SJSA1 (cell line): ENCODE measurements around the gene NOXA1. TPM values are rescaled to one million over a fixed set of nuclear protein-coding genes. Genes with fewer than 3 reads are reported as not detected.

Source experiments
- DNase-seq, 2 experiments: peaks; one replicate each; pipeline ENCODE4 v3.0.0-alpha.2; 2015 to 2020; ENCODE audit warnings: low spot score in 2 of 2, low read depth in 1 of 2
- H3K27ac ChIP-seq: fragments of 250-450 bp; sonication (Bioruptor Pico); 2 replicates; pipeline ENCODE4 v1.5.1; 2020; ENCODE audit warnings: mild to moderate bottlenecking, moderate library complexity
- H3K27me3 ChIP-seq: fragments of 250-450 bp; sonication (Bioruptor Pico); replicated peaks from 2 replicates; pipeline ENCODE4 v1.5.1; 2020; ENCODE audit warnings: mild to moderate bottlenecking, moderate library complexity
- H3K36me3 ChIP-seq: fragments of 250-450 bp; sonication (Bioruptor Pico); 2 replicates; pipeline ENCODE4 v1.5.1; 2020; ENCODE audit warnings: mild to moderate bottlenecking
- H3K4me1 ChIP-seq: fragments of 250-450 bp; sonication (Bioruptor Pico); replicated peaks from 2 replicates; pipeline ENCODE4 v1.6.1; 2021; ENCODE audit warnings: mild to moderate bottlenecking
- H3K4me3 ChIP-seq: fragments of 250-450 bp; sonication (Bioruptor Pico); 2 replicates; pipeline ENCODE4 v1.5.1; 2020; ENCODE audit warnings: mild to moderate bottlenecking
- H3K9me3 ChIP-seq: fragments of 250-450 bp; sonication (Bioruptor Pico); replicated peaks from 2 replicates; pipeline ENCODE4 v1.5.1; 2020; ENCODE audit warnings: mild to moderate bottlenecking
- total RNA-seq: library from RNA; depleted of rRNA; stranded (reverse); fragments of >200 nt; shearing (Covaris generic); gene quantifications from 2 replicates; pipeline ENCODE4 v1.2.3, GENCODE V29; 2014

The NOXA1 gene
- total RNA-seq, 1 experiment from 2014 or later = not detected

DNA sequence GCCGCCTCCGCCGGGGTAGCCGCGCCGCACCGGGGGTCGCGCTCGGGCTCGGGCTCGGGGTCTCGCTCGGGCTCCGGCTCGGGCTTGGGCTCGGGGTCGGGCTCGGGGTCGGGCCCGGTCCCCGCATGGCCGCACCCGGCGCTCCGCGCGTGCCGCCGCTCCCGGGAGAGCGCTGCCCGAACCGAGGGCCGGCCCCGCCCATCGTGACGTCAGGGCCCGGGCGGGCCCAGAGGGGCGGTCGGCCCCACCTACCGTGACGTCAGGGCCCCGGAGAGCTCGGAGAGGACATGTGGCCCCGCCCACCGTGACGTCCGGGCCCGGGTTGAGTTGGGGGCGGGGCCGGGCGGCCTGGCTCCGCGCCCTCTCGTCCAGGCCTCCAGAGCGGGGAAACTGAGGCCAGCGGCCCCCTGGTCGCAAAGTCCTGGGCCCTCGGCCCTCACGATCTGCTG lies 36.0 kb downstream of the NOXA1 start, which contains the start of gene NSMF:
Gene NSMF, minus strand, starts transcription at position 183 of the 449 bp plus-strand sequence. CDS start 232 bp downstream, outside the sequence.
- H3K9me3 ChIP-seq = peaks cover 6% of the 10 kb centered on the region; the same call in 1 of the 2 replicates
- H3K27me3 ChIP-seq = no peaks in the 10 kb centered on the region
- peaks cover 45% of the 10 kb centered on the region for H3K4me1 ChIP-seq
- peak within 1 kb of the TSS; percentile 50 for H3K27ac ChIP-seq
- DNase-seq = peak; percentile 82 to 91
- peaks cover 37% of the 10 kb centered on the region for H3K36me3 ChIP-seq
- peak within 1 kb of the TSS; percentile 84 for H3K4me3 ChIP-seq

DNA sequence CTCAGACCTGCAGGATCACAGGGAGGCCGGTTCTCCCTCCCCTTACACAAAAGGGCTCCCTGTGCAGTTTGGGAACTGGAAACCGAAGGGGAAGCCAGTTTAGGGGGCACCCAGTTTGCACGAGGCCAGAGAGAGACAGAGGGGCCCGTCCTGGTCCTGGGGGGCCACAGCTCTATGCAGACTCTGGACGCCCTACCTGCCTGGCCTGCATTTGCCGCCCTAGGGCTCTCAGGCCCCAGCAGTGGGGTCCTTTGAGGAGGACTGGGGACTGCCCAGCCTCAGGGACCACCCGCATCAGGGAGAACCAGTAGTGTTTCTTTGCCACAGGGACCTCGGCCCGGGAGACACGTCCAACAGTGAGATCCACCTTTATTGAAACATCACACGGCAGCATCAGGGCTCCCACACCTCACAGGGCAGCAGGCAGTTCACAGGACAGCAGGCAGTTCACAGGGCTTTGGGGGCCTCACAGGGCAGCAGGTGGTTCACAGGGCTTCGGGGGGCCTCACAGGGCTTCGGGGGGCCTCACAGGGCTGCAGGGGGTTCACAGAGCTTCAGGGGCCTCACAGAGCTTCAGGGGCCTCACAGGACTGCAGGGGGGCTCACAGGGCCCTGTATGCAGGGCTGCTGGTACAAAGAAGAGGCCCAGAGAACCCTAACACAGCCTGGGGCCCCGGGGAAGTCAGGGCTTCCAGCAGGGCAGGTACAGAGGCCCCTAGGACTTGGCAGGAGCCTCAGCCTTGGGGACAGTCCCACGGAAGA lies 36.6 kb downstream of the NOXA1 start:
- H3K4me1 ChIP-seq = peaks cover 45% of the 10 kb centered on the region
- DNase-seq = no peak
- H3K9me3 ChIP-seq = peaks cover 6% of the 10 kb centered on the region; the same call in 1 of the 2 replicates
- H3K27ac ChIP-seq = peak overlapping the region; percentile 50
- peak overlapping the region; percentile 84 for H3K4me3 ChIP-seq
- H3K27me3 ChIP-seq = no peaks in the 10 kb centered on the region
- H3K36me3 ChIP-seq = peaks cover 34% of the 10 kb centered on the region

DNA sequence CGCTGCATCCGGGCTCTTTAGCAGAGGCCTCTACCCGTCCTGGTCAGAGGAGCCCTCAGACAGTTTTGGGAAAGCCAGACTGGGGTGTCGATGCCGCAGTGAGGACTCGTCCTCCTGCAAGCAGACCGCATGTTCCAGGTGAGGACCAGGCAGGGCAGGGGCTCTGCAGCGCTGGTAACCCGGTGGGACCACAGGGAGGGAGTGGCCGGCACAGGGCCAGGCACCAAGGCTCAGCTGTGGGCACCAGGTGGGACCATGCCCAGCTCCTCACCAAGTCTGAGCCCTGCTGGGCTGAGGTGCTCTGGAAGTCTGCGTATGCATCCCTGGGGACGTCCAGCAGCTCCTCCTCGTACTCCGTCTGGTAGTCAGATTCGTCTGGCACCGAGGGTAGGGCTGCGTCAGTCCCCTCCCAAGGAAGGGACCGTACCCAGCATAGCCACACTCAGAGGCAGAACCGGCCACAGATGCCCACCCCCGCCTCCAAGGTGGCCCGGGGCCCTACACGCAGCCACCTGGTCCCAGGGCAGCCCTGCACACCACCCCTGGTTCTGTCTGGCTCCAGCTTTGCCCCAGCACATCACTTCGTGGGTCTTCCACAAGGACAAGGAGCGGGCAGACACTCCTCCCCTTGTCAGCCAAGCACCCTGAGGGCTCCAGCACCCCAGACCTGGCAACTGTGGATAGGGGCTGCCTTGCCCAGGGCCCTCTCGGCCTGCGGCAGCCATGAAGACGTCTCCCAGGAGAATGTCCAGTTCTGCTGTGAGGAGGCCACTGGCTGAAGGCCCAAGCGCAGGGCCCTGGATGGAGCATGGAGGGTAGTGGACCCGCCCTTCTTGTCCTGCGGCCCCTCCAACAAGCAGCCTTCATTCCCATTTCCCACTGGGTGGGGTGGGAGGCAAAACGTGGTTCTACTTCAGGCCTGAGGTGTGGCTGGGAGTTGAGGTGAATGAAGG lies 37.4 kb downstream of the NOXA1 start:
- Histone ChIP-seq H3K27ac (no peak overlapping the region), H3K36me3 (peaks cover 25% of the 10 kb centered on the region), H3K4me3 (no peak overlapping the region), H3K27me3 (no peaks in the 10 kb centered on the region), H3K9me3 (peaks cover 6% of the 10 kb centered on the region; the same call in 1 of the 2 replicates), H3K4me1 (peaks cover 42% of the 10 kb centered on the region)
- no peak for DNase-seq

DNA sequence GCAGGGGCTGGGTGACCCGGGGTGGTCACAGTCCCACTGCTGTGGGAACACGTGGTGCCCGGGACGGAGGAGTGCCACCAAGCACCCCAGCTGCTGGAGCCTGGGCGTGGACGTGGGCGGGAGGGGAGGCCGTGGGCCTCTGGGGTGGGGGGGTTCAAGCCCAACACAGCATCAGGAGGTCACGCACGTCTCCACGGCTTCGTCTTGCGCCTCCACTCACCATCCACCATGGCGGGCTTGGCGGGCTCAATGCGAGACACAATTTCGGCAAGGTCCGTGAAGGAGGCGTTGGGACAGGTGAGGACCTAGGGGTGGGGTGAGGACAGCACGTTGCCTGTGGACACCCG lies 38.1 kb downstream of the NOXA1 start:
- H3K27me3 ChIP-seq = no peaks in the 10 kb centered on the region

DNA sequence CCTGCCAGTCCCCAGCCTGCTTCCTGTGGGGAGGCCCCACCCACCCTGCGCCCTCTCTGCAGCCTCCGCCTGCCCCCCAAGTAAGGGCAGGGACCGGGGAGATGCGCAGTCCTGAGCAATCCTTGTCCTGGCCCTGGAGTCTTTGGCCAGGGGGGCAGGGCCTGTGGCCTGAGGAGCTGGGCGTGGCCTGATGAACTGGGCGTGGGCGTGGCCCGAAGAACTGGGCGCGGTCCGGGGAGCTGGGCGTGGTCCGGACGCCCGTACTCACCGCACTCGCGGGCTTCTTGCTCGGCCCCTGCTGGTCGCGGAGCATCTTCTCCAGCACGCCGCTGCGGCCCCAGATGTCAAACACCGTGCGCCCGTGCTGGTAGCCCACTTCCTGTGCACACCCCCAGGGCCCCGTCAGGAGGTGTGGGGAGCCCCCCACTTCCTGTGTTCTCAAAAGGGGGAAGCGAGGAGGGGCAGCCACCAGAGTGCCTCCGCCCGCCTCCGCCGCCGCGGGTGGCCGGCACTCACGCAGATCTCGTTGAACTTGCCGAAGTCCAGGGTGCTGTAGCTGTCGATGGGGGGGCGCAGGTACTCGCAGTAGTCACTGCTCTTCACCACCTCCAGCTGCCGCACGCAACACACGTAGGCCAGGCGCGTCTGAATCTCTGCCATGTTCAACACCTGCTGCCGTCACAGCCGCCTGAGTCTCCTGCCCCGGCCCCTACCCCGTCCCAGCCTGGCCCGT lies 38.6 kb downstream of the NOXA1 start:
- no peak overlapping the region for H3K4me3 ChIP-seq
- peaks cover 30% of the 10 kb centered on the region for H3K4me1 ChIP-seq
- no peak for DNase-seq
- H3K9me3 ChIP-seq = peaks cover 6% of the 10 kb centered on the region; the same call in 1 of the 2 replicates
- no peaks in the 10 kb centered on the region for H3K27me3 ChIP-seq
- H3K27ac ChIP-seq = no peak overlapping the region
- peaks cover 17% of the 10 kb centered on the region for H3K36me3 ChIP-seq

More for the DNA sequence above, 38.1 kb downstream of the NOXA1 start:
- no peak overlapping the region for H3K4me3 ChIP-seq
- no peak for DNase-seq
- peaks cover 19% of the 10 kb centered on the region for H3K36me3 ChIP-seq
- H3K4me1 ChIP-seq = peaks cover 35% of the 10 kb centered on the region
- peaks cover 6% of the 10 kb centered on the region; the same call in 1 of the 2 replicates for H3K9me3 ChIP-seq
- no peak overlapping the region for H3K27ac ChIP-seq

DNA sequence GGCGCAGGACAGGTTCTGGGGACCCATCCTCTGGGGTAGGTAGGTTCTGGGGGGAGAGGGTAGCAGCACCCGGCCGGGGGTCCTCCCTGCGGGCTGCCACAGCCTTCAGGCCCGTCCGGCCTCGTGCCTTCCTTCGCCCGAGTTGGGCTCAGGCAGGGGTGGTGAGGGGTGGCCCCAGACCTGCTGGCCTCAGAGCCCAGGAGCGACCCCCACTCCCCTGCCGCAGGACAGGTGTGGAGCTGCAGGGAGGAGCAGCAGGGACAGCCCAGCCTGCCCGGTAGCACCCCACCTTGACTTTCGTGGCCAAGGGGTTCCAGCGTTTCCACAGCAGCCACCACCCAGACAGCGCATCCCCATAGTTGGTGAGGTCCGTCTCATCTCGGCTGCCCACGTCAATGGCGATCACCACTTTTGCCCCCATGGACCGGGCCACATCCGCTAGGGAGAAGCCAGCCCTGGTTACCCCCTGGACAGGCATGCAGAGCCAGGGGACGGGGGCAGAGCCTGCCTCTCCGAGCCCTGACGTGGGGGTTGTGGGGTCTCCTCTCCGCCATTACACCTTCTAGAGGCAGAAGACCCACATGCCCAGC lies 39.3 kb downstream of the NOXA1 start:
- no peak for DNase-seq
- H3K9me3 ChIP-seq = peaks cover 6% of the 10 kb centered on the region; the same call in 1 of the 2 replicates
- H3K4me3 ChIP-seq = no peak overlapping the region
- no peak overlapping the region for H3K27ac ChIP-seq
- peaks cover 23% of the 10 kb centered on the region for H3K4me1 ChIP-seq
- peaks cover 10% of the 10 kb centered on the region for H3K36me3 ChIP-seq
- no peaks in the 10 kb centered on the region for H3K27me3 ChIP-seq

DNA sequence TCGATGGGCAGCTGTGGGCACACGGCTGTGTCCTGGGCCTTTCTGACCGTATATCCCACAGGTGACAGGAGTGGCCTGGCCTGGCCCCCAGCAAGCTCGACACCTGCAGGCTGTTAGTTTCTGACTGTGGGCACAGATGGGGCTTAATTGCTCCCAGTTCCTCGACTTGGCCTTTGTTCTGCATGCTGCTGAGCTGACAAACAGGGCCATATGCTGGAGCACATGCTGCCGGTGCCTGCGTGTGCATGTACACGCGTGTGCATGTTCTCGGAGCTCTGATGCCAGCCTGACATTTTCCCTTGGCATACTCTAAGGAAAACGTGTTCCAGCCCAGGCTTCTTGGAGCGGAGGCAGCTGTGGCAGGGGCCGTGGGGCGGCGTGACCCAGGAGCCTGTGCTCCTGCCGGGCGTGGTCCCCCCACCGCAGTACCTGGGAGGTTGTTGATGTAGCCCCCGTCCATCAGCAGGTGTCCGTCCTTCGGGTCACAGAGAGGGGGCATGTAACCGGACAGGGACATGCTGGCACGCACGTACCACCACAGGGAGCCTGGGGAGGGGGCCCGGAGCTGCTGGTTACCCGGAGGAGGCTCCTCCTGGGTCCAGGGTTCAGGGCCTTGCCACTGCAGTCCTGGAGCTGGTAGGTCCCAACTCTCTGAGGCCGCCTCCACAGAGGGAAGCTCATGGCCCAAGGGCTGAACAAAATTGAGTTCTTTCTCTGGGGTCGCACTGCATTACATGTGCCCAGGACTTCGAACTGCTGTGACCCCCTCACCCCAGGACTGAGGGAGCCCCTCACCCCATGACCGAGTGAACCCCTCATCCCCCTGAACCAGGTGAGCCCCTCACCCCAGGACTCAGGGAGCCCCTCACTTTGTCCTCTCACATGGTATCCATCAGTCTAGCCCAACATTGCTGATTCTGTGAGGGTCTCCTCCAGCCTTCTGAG lies 40.1 kb downstream of the NOXA1 start:
- H3K4me1 ChIP-seq = peaks cover 16% of the 10 kb centered on the region
- H3K9me3 ChIP-seq = peaks cover 6% of the 10 kb centered on the region; the same call in 1 of the 2 replicates
- peaks cover 5% of the 10 kb centered on the region for H3K36me3 ChIP-seq
- DNase-seq = no peak
- no peaks in the 10 kb centered on the region for H3K27me3 ChIP-seq
- H3K4me3 ChIP-seq = no peak overlapping the region
- no peak overlapping the region for H3K27ac ChIP-seq

DNA sequence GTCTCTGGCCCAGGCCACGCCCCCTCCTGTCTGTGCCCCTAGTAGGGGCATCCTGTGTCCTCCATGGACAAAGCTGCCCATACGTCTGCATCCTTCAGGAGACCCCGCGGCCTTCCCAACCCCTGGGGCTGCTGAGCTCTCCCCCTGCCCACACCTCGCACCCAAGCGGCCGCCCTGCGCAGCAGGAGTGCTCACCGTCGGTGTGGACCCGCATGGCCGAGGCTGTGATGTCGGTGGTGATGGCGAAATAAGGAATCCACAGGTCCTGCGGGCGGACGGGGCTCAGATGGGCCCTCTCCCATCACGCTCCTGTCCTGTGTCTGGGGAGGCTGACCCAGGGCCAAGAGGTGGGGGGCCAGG lies 40.7 kb downstream of the NOXA1 start:
- Histone ChIP-seq H3K27ac (no peak overlapping the region), H3K36me3 (peaks cover under 1% of the 10 kb centered on the region; the same call in 1 of the 2 replicates), H3K4me3 (no peak overlapping the region), H3K9me3 (peaks cover 2% of the 10 kb centered on the region; the same call in 1 of the 2 replicates), H3K27me3 (no peaks in the 10 kb centered on the region), H3K4me1 (peaks cover 9% of the 10 kb centered on the region)
- DNase-seq = no peak

DNA sequence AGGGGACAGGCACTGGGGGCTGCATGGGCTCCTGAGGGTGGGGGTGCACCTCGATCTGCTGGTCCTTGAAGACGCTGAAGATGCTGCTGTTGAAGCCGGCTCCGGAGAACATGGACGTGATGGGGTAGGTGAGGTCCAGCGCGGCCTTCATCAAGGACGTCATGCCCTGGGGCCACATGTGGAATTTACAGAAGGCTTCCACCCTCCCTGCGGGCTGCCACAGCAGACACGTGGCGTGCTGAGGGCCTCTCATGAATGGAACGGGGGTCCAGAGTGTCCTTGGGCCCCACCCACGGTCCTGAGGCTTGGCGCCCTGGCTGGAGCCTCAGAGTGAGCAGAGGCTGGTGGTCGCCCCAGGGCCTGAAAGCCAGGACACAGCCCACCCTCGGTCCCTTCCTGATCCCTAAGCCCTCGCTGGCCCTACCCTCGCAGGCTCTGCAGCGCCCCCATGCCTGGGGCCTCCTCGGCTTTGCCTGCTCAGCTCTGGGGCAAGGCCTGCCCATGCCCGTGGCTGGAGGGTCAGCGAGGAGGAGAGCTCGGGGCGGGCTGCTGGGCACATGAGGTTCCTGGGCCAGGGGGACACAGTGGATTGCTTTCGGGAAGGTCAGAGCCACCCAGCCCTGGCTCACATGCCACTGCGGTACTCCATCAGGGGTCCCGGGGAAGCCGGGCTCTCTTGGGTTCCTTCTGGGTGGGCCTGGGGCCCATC lies 41.3 kb downstream of the NOXA1 start:
- DNase-seq = no peak
- Histone ChIP-seq H3K4me3 (no peak overlapping the region), H3K36me3 (no peaks in the 10 kb centered on the region), H3K4me1 (peaks cover 4% of the 10 kb centered on the region), H3K27me3 (0 out of 2 replicates have a peak, but pooled peaks cover 3% of the 10 kb centered on the region), H3K27ac (no peak overlapping the region), H3K9me3 (no peaks in the 10 kb centered on the region)

DNA sequence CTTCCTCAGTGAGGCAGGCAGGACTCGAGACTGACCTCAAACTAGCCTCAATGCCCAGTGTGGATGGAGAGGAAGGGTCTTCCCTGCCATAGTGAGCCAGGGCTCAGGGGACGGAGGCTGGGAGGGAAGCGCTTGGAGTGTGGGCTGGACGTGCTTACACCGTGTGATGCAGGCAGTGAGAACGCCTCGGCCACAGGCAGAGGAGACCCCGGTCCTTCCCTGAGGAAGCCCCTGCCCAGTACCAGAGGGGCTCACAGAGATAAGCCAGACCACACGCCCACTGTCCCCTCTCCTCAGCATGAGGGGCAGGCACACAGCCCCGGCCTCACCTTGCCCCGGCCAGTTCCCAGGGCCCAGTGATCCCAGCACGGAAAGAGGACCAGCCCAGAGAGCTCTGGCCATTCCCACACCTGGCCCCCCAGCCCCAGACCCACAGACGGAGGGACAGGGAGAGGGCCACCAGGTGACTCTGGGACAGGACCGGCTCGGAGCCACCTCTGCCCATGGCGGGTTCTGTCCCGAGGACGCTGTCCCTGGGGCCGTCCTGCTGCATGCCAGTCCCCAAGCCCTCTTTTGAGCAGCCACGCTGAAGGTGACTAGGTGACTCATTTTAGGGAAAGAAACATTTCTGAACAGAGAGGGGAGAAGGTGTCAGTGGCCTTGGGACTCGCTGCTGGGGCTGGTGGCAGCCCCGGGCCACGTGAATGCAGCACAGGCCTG lies 42.0 kb downstream of the NOXA1 start:
- no peaks in the 10 kb centered on the region for H3K4me1 ChIP-seq
- no peaks in the 10 kb centered on the region for H3K9me3 ChIP-seq
- H3K4me3 ChIP-seq = no peak overlapping the region
- no peak for DNase-seq
- H3K27ac ChIP-seq = no peak overlapping the region
- H3K27me3 ChIP-seq = 0 out of 2 replicates have a peak, but pooled peaks cover 3% of the 10 kb centered on the region
- no peaks in the 10 kb centered on the region for H3K36me3 ChIP-seq

DNA sequence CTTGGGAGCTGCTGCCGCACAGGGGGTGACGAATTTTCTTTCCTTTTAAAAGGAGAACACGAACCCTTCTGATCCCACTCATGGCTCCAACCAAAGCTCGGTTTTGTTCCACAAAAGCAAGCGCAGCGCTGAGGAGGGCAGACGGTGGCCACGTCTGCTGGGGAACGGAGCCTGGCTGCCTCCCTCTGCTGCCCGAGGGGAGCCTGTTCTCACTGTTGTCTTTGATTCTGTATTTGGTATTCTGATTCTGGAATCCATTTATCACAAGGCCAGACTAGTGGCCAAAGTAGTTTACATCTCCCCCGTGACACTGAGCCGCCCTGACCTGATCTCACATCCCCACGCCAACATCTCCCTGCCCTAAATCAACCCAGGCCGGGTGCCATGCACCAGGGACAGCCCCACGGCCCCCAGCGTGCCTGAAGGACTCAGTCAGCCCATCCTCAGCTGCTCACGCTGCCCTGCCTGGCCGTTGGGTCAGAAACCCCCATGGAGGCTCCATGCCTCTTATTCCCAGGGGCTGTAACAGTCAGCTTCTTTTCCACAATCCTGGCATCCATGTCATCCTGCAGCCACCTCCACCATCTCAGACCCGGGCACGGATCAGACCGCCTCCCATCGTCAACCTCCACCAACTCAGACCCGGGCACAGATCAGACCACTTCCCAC lies 42.7 kb downstream of the NOXA1 start:
- Histone ChIP-seq H3K36me3 (no peaks in the 10 kb centered on the region), H3K27ac (no peak overlapping the region), H3K27me3 (0 out of 2 replicates have a peak, but pooled peaks cover 3% of the 10 kb centered on the region), H3K9me3 (no peaks in the 10 kb centered on the region), H3K4me3 (no peak overlapping the region), H3K4me1 (no peaks in the 10 kb centered on the region)
- no peak for DNase-seq
